Activated CD4-positive, alpha-beta T cell treated with anti-CD3 and anti-CD28 coated beads, Interleukin-2, amount 50 U/mL, for 4 hours (primary cell): ENCODE results near the gene RNF32.
"Not testable (repeated sequence)": the region's sequence is repeated elsewhere in the genome, so short reads cannot be mapped to it uniquely, and the experiment has no call there.

Source experiments
- DNase-seq, 2 experiments: peaks; one replicate each; pipeline ENCODE4 v3.0.0-alpha.2; 2020

Gene RNF32

GRCh38 chr7:156642306-156643045, 1.9 kb downstream of the RNF32 start:
- DNase-seq = no peak

DNA sequence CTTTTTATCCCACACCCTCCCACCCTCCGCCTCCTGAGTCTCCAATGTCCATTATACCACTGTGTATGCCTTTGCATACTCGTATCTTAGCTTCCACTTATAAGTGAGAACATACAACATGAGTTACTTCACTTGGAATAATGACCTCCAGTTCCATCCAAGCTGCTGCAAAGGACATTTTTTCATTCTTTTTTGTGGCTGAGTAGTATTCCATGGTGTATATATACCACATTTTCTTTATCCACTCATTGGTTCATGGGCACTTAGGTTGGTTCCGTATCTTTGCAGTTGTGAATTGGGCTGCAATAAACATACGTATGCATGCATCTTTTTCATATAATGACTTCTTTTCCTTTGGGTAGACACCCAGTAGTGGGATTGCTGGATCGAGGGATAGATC, 6.8 kb downstream of the RNF32 start:
- not testable (repeated sequence) for DNase-seq

DNA sequence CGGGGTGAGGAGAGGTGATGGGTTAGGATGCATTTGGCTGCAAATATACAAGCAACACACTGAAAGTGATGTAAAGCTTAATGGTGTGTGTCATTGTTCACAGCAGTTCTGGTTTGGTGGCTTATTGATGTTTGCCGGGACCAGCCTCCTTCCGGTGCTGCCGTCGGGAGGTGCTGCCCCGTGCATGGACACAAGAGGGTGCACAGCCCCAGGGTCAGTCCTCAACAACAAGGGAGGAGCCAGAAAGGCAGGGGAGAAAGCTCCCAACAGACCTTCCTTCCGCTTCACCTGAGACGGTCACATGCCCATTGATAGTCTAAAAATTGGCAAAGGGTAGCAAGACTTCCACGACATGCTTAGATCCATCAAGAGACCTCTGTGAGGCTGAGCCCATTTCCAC, 9.5 kb downstream of the RNF32 start:
- DNase-seq = no peak

DNA sequence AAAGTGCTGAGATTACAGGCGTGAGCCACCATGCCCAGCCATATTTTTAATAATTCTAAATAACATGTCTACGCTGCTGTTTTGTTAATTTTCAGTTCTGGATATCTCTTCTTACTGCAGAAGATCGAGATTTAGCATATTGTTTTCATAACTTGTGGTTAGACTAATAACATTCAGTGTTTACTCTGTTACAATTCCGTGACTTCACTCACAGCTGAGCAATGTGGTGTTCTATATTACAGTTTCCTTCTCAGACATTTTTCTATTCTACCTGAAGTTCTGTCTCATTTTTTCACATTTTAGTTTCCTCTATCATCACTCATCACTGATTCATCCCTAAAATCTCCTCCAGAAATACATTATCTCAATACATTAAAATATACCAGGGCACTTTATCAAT, 10.9 kb downstream of the RNF32 start:
- no peak for DNase-seq

- DNase-seq = no peak
Observed at GRCh38 chr7:156652886-156653568, 12.5 kb downstream of the RNF32 start.

GRCh38 chr7:156654511-156655234, 14.1 kb downstream of the RNF32 start:
- DNase-seq = no peak

DNA sequence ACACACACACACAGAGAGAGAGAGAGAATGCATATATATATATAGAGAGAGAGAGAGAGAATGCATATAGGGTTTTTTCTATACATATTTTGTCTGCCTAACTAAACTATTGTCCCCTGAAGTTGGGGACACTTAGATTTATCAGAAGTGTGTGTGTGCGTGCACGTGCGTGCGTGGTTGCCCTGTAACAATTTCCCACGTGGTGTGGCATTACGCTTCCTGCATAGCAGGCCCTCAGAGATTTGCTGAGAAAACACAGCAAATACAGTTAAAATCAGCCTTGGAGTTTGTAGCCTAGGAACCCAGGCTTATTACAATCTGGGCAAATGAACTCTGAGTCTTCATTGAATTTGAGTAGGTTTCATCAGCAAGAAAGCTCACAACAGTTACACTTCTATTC, 14.7 kb downstream of the RNF32 start:
- DNase-seq = no peak

DNA sequence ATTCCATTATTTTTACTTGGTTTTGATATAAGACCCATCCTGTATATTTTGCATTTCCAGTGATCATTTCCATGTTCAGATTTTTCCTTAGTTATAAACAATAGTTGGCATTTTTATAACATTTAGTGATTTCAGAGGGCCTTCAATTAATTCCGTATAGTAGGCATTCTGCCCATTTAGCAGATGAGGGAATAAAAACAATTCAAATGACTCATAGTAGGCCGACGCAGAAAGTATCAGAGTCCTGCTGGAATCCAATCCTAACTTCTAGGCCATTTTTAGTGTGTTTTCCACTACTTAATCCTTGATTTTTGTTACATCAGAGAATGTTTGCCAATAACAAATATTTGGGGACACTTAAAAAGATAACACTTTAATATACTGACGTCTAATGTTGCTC, 15.4 kb downstream of the RNF32 start:
- no peak for DNase-seq

GRCh38 chr7:156656598-156656997, 16.0 kb downstream of the RNF32 start:
- DNase-seq = no peak

GRCh38 chr7:156657681-156658080, 17.1 kb downstream of the RNF32 start:
- DNase-seq = no peak

GRCh38 chr7:156659203-156659602, 18.6 kb downstream of the RNF32 start:
- DNase-seq = no peak

GRCh38 chr7:156659961-156660360, 19.4 kb downstream of the RNF32 start:
- no peak for DNase-seq

DNA sequence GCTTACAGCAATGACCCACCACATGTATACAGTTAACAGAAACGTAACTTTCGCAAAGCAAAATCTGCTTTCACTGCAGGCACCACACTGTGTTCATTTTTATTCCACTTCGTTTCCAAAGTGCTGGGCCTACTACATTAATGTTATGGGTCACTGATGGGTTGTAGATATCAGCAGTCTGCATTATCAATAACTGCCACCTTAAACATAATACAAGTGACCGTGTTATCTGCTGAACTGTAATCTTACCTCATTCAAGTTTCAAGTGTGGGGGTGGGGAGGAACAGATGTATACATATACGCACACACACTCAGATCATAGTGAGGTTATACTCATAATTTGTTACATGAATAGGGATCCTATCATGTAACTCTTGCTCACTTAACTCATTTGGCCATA, 21.1 kb downstream of the RNF32 start:
- DNase-seq = no peak

- DNase-seq = no peak
Observed at GRCh38 chr7:156662277-156662676, 21.7 kb downstream of the RNF32 start.

DNA sequence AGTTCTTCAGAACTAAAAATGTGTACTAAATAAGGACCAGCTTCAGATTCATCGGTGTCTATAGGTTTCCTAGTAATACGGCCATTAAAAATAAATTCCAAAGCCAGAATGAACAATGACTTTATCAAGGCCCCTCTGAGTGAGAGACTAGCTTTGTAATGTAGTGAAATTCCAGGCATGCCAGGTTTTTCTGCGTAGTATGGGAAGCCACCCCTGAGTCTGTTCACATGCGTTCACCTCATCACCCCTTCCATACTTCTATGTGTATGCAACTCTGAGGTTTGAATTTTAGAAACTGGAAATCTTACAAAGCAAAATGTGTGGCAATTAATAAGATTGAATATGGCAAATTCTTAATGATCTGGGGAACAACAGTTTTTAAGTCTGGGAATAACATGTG, 24.5 kb downstream of the RNF32 start:
- DNase-seq = no peak

DNA sequence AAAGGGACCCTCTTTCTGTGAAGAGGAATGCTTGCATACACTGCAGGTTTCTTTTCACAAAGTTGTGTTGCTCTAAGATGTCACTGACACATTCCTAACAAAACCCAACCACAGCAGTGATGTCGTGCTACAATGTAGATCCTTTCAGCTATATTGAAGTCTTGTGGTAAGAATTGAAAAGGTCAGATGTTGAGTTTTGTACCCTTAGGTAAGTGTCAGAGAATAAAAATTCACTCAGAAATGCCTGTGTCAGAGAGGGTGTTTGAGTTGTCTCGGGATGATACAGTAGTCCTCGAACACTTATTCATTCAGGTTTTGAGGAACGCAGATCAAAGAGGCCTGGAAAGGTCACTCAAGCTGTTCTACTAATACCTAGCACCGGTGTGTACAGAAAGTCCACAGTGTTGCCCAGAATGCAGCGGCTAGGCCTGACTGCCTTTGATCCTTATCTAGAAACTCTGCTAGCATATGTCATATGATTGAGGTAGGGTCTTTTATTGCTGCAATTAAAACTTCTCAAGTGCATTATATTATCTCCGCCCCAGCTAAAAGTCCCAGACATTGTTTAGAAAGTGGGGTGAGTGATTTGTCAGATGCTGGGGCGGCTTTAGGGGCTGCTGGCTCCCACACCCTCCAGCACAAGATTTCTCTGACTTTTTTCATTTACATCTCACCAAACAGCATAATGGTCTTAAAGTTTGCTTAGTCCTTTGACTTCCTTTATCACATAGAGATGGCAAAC, 26.0 kb downstream of the RNF32 start:
- no peak for DNase-seq

DNA sequence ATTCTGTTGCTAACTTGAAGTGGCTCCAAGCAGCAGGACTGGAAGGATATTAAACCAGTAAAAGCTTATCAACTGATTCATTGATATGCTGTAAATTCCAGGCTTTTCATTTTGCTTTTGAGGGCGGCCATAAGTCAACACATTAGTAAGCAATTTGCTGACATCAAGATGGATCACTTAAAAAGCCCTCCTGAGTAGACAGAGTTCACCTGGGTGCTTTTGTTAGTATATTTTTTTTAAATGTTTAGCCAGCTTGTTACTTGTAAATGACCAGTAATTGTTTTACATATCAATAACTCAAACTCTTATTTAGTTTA, 26.5 kb downstream of the RNF32 start:
- DNase-seq = no peak

DNA sequence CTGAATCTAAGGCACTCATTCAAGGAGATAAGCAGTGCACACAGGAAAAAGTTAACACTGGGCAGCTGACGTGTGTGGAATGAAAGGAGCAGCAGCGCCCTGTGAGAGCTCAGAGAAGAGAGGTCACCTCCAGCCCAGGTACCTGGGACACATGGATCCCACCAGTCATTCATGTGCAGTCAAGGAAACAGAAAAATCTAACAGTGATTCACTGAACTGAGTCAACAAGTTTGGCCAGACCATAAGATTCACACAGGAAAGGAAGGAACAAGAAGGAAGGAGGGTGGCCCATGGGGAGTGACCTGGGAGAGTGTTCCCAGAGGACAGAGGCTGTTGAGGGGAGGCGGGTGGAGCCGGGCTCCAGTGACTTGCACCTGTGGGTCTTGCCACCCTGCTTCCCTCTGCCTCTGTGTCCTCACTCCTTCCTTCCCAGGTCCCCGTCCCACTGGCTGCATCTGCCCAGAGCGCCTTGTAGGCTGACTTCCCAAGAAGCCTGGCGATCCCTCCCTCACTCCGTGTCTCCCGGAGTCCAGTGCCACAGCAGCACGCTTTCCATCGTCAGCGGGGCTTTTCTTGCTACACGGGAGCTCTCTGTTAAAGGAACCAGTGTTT, 27.7 kb downstream of the RNF32 start:
- no peak for DNase-seq

- DNase-seq = no peak
Observed at GRCh38 chr7:156669035-156669828, 28.7 kb downstream of the RNF32 start.

DNA sequence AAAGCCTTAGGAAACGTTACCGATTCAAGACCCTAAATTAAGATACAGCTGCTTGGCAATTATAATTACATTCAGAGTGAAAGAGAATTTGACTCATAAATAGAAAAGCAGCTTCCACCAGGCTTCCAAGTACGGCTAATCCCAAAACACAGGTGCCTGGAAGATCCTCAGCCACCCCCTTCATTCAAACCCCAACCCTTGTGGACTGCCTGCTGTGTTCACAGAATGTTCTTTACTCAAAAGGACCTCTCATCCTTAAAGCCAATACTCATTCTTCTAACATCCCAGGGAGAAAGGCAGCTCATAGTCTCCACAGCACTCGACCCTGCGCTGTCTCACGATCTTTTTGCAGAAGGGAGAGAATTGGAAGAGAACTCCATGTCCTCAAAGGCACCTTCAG, 32.9 kb downstream of the RNF32 start:
- DNase-seq = no peak

GRCh38 chr7:156673902-156674301, 33.3 kb downstream of the RNF32 start:
- no peak for DNase-seq

GRCh38 chr7:156675721-156676120, 35.1 kb downstream of the RNF32 start:
- DNase-seq = no peak
